ENCODE results near the gene BUB1B.
"Not testable (repeated sequence)": the region's sequence is repeated elsewhere in the genome, so short reads cannot be mapped to it uniquely, and the experiment has no call there.

- not testable (repeated sequence) for TF ChIP-seq CTCF (conservative IDR thresholded peaks at IDR 0.05; ENCODE audit: low read length); EZH2phosphoT487 (IDR thresholded peaks at IDR 0.05; ENCODE audit: borderline replicate concordance, low read depth, low read length)
These were observed 36.0 kb upstream of the BUB1B start for GRCh38 chr15:40124807-40125285.

Measured in OCI-LY7 (cell line).